ENCODE results near the gene MXD4.
"Not testable (repeated sequence)": the region's sequence is repeated elsewhere in the genome, so short reads cannot be mapped to it uniquely, and the experiment has no call there.

Gene MXD4

DNA sequence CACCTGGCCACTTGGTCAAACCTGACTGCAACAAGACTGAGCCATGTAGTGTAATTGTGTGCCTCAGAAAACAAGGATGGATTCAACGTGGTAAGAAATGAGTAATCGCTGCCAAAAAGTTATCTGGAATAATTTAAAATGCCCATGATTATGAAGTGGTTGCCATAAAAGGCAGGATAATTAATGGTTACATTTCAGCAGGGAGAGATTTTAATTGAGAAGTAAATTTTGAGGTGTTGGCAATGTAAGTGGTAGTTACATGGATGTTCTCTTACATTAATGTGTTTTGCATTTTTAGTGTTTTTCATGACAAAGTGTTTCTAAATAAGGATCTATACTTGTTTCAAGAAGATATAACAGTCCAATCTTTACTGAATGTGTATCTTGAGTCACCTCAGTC, 35.6 kb downstream of the MXD4 start:
- no peak for DNase-seq (ENCODE audit: low read depth)
- no peak overlapping the region for H3K4me3 ChIP-seq (ENCODE audit: low read depth, low read length)
- TF ChIP-seq, protein P1, sequence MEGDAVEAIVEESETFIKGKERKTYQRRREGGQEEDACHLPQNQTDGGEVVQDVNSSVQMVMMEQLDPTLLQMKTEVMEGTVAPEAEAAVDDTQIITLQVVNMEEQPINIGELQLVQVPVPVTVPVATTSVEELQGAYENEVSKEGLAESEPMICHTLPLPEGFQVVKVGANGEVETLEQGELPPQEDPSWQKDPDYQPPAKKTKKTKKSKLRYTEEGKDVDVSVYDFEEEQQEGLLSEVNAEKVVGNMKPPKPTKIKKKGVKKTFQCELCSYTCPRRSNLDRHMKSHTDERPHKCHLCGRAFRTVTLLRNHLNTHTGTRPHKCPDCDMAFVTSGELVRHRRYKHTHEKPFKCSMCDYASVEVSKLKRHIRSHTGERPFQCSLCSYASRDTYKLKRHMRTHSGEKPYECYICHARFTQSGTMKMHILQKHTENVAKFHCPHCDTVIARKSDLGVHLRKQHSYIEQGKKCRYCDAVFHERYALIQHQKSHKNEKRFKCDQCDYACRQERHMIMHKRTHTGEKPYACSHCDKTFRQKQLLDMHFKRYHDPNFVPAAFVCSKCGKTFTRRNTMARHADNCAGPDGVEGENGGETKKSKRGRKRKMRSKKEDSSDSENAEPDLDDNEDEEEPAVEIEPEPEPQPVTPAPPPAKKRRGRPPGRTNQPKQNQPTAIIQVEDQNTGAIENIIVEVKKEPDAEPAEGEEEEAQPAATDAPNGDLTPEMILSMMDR (IDR thresholded peaks at IDR 0.05; ENCODE audit: low read depth, low read length, missing control alignments): no peak

DNA sequence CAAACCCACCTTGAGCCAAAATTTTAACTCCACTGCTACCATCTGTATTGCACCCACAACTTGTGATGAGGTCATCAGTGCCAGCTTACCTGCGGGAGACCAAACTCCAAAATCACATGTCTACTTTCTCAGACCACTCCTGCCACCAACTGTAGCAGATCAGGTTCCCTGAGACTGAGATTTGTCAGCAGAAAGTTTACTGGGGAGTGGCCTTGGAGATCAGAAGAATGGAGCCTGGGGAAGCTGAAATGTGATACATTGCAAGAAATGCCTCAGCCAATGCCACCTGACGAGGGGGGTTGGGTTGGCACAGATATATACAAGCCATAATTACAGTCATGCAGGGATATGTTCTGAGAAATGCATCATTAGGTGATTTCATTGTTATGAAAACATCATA, 39.1 kb downstream of the MXD4 start:
- TF ChIP-seq, protein P1 (IDR thresholded peaks at IDR 0.05; ENCODE audit: low read depth, low read length, missing control alignments): no peak
- no peak for DNase-seq (ENCODE audit: low read depth)
- no peak overlapping the region for H3K4me3 ChIP-seq (ENCODE audit: low read depth, low read length)

DNA sequence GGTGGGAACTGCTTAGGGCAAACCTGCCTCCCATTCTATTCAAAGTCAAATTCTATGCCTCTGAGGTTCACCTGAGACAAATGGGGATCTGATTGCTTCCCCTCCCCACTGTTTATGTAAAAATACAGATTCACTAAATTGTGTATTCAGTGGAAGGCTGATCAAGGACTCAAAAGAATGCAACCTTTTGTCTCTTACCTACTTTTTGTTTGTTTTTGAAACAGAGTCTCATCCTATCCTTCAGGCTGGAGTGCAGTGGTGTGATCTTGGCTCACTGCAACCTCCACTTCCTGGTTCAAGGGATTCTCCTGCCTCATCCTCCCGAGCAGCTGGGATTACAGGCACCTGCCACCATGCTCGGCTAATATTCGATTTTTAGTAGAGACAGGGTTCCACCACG, 40.5 kb downstream of the MXD4 start:
- not testable (repeated sequence) for H3K4me3 ChIP-seq (ENCODE audit: low read depth, low read length); DNase-seq (ENCODE audit: low read depth)

DNA sequence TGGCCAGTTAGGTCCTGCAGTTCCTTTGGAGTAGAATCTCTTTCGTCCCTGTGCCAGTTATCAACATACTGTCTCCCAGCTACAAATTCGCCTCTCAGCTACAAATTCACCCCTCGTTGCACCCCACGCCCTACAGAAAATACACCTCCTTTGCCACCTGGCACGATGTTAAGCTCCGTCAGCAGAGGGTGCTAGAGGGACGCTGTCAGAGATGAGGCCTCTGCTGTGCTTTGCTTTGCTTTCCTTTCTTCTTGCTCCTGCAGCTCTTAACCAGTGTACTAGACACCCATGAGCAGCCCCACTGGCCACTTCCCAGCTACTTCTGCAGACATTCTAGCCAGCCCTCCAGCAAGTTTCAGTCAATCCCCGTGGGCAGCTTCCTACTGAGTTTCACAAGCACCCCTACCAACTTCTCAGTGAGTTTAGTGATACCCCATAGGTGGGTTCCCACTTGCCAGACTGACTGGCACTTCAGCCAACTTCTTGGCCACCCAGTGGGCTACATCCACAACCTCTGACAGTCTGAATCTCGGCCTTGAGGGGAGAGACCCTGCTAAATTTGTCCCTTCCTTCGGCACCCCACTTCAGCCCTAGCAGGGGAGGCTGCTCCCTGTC, 41.8 kb downstream of the MXD4 start:
- TF ChIP-seq, protein P1 (IDR thresholded peaks at IDR 0.05; ENCODE audit: low read depth, low read length, missing control alignments): peak; percentile 98
- H3K4me3 ChIP-seq (ENCODE audit: low read depth, low read length): no peak overlapping the region
- DNase-seq (ENCODE audit: low read depth): peak; percentile 34

DNA sequence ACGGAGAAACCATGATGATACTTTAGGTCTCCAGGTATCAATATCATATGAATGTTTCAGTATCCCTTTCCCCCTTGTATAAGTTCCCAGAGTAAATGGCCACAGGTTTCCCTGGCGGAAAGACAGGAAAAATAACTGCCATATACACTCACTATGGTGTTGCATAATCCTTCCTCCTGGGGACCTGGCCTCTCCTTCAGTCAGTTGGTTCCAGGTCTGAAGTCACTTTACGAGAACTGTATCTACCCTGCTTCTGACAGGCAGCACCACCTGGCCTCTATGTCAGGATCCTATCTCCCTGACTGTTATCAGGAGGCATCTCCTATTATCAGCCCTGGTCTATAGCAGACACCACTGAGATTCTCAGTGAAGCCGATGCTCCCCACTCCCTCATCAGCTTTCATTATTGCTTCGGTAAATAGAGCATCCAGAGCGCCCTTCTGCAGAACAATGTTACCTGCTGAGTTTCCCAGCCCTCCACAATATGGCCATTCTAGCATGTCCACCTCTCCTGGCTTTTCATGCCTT, 42.6 kb downstream of the MXD4 start:
- no peak overlapping the region for H3K4me3 ChIP-seq (ENCODE audit: low read depth, low read length)
- DNase-seq (ENCODE audit: low read depth): no peak

DNA sequence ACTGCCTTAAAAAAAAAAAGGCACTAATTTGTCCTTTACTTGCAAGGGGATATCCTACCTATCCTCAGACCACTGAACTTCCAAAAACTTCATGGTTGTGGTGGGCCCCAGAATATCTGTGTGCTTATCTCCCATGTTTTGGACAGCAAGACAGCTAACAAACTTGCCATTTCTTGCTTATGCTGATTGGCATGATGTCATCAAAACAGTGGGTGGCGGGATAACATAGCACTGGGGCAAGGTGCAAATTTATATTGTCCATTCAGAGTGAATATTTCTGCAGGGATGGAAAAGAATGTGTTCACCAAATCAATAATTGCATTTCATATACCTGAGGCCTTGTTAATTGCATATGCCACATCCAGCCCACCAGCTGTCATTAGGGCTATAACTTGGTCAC, 43.5 kb downstream of the MXD4 start:
- H3K4me3 ChIP-seq (ENCODE audit: low read depth, low read length): no peak overlapping the region
- TF ChIP-seq, protein P1 (IDR thresholded peaks at IDR 0.05; ENCODE audit: low read depth, low read length, missing control alignments): no peak
- no peak for DNase-seq (ENCODE audit: low read depth)

More for the DNA sequence above, 42.6 kb downstream of the MXD4 start:
- TF ChIP-seq, protein P1 (IDR thresholded peaks at IDR 0.05; ENCODE audit: low read depth, low read length, missing control alignments): no peak

DNA sequence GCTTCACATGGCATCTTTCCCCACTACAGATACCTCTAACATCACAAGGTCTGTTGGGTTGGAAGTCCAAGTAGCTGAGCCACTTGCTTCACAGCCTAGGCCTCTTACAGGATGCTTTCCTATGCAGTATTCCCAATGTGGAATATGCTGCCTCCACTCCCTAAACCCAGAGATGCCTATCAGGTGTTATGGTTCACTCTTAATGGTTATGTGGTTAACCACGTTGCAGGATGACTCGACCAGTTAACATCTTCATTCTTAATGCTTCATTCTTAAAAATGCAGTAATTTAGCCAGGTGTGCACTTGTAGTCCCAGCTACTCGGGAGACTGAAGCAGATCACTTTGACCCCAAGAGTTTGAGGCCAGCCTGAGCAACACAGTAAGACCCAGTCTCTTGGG, 44.2 kb downstream of the MXD4 start:
- TF ChIP-seq, protein P1 (IDR thresholded peaks at IDR 0.05; ENCODE audit: low read depth, low read length, missing control alignments): no peak
- no peak for DNase-seq (ENCODE audit: low read depth)
- H3K4me3 ChIP-seq (ENCODE audit: low read depth, low read length): no peak overlapping the region
